Naive thymus-derived CD8-positive, alpha-beta T cell (primary cell): ENCODE data around the gene PELI1. TPM values are rescaled to one million over a fixed set of nuclear protein-coding genes. Genes with fewer than 3 reads are reported as not detected.

ENCODE experiments used
- ATAC-seq, 2 donors: fragments of 150-1000 bp; cut with Tn5 transposase in 1 of 2; sonication (Bioruptor Pico), chemical (Tn5 transposase) in 1 of 2; 1 replicate in 1 of 2; 2 replicates in 1 of 2; pipeline ENCODE4 v1.10.0; 2021; ENCODE audit warnings: mild to moderate bottlenecking in 2 of 2, moderate library complexity in 2 of 2
- POLR2A ChIA-PET: fragments of 350-600 bp; sonication (Branson Sonifier 250); formaldehyde crosslinking; loops from one replicate; lab custom pipeline; 2021; ENCODE audit warnings: antibody characterized with exemption; lab: Charles Lee
- DNase-seq, 10 donors: peaks; one replicate each; pipeline versions ENCODE4 v3.0.0 to v3.0.0-alpha.2; 2020 to 2022
- H3K27ac Mint-ChIP-seq, 10 donors: one replicate each; pipeline ENCODE4 v1.8.0; 2020 to 2022; ENCODE audit warnings: mild to moderate bottlenecking in 10 of 10, mixed read lengths in 10 of 10, moderate library complexity in 4 of 10, inconsistent platforms in 1 of 10
- H3K27me3 Mint-ChIP-seq, 5 donors: one replicate each; pipeline ENCODE4 v1.8.0; 2021 to 2022; ENCODE audit warnings: mixed read lengths in 5 of 5
- H3K36me3 Mint-ChIP-seq, 3 donors: one replicate each; pipeline ENCODE4 v1.8.0; 2020 to 2022; ENCODE audit warnings: mixed read lengths in 3 of 3, mild to moderate bottlenecking in 2 of 3, inconsistent platforms in 1 of 3
- H3K4me1 Mint-ChIP-seq, 4 donors: one replicate each; pipeline ENCODE4 v1.8.0; 2021 to 2022; ENCODE audit warnings: mixed read lengths in 4 of 4
- H3K4me3 Mint-ChIP-seq, 10 donors: one replicate each; pipeline ENCODE4 v1.8.0; 2020 to 2022; ENCODE audit warnings: mild to moderate bottlenecking in 10 of 10, mixed read lengths in 10 of 10, moderate library complexity in 6 of 10, inconsistent platforms in 1 of 10
- H3K9me3 Mint-ChIP-seq, 9 donors: one replicate each; pipeline ENCODE4 v1.8.0; 2020 to 2022; ENCODE audit warnings: mixed read lengths in 9 of 9, mild to moderate bottlenecking in 3 of 9, inconsistent platforms in 1 of 9, moderate library complexity in 1 of 9
- polyA plus RNA-seq, 3 donors: library from polyadenylated mRNA; unstranded; fragments of 300-500 nt; fragmentation: Illumina TruSeq; gene quantifications; one replicate each; pipeline ENCODE4 v1.2.3, GENCODE V29; 2021
- total RNA-seq, 8 experiments: library from RNA in 2 of 8; stranded (reverse) in 2 of 8; gene quantifications; one replicate each; pipeline ENCODE4 v1.2.3 and lab custom pipeline; 2021 to 2026

Gene PELI1
- total and polyA plus RNA-seq, 5 experiments from 2014 or later, result 4.7 to 27.8 (median 5.8) TPM

- Mint-ChIP-seq H3K4me3 (peak overlapping the region; percentile 89 to 99 (median 96)), H3K27ac (peak overlapping the region; percentile 93 to 98 (median 97)), H3K36me3 (peaks cover 0 to 5% (median 0%) of the 10 kb centered on the region in 3 donors), H3K4me1 (peaks cover 17 to 39% (median 38%) of the 10 kb centered on the region in 4 donors), H3K9me3 (no peaks in the 10 kb centered on the region), H3K27me3 (no peaks in the 10 kb centered on the region)
- ATAC-seq (peak; percentile 19 to 26), DNase-seq (peak in 9 of 10 donors; percentile 22 to 68 (median 37))
- POLR2A ChIA-PET, result interaction anchor here (0.5 to 2.9 kb wide), 8 partner anchors 9 to 308 kb away, joined by 3 to 22 read pairs (median 4); no protein-coding TSS in a partner anchor
Observed at GRCh38 chr2:64143169-64144056, 807 bp downstream of the PELI1 start.

DNA sequence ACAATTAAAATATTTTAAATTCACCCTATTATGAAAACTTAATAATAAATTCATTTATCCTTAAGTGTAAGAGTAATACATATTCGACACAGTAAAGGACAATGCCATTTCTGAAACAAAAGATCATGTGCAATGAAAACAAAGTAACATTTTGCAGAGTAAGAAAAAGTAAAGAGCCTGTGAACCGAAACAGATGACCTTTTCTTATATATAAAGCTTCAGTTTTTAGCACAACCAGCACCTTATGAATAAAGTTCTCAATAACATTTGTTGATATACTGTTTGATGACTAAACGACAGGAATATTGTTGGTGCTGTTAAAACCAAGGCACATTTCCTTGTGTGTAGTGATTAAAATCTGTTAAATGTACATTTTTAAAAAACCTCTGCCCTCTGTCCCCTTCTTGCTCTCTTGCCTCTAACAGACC is 1.5 kb downstream of the PELI1 start:
- POLR2A ChIA-PET, result interaction anchor here (0.6 to 2.9 kb wide), 6 partner anchors 9 to 184 kb away, joined by 4 to 22 read pairs (median 6); no protein-coding TSS in a partner anchor
- Mint-ChIP-seq H3K27ac (peak overlapping the region; percentile 93 to 98 (median 97)), H3K36me3 (peaks cover 0 to 5% (median 0%) of the 10 kb centered on the region in 3 donors), H3K4me1 (peaks cover 22 to 45% (median 44%) of the 10 kb centered on the region in 4 donors), H3K4me3 (peak overlapping the region; percentile 89 to 99 (median 96)), H3K9me3 (no peaks in the 10 kb centered on the region), H3K27me3 (no peaks in the 10 kb centered on the region)
- ATAC-seq (no peak), DNase-seq (no peak)

DNA sequence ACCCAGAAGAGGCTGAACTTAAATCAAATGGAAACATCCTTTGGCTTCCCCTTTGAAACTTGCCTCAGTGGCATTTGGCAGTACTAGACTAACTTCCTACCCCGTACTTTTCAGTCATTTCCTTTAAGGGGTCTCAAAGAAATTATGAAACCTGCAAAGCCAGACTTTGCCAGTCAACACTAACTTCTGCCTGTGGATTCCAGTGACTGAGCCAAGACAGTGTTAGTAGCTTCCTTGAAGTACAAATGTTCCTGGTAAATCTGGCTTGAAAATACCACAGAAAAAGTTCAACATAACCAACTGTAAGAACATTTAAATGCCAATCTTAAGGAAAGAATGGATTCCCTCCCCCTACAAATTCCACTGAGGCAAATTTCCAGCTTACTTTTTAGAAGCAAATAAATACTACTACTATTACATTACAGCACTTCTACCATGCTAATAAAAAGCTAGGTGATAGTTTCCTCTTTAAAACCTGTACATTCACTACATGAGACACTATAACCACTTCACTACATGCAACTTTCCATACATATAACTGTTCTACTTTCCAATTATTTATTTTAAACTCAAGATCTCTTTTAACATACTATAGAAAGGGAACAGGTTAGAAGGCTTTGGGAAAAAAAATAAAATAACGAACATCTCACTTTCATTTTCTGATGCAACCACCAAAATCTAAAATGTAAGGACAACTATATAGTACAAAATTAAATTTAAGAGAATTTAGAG is 2.4 kb downstream of the PELI1 start:
- DNase-seq, result peak in 1 of 10 donors; percentile 15
- H3K4me1 Mint-ChIP-seq, result peaks cover 22 to 54% (median 51%) of the 10 kb centered on the region in 4 donors

DNA sequence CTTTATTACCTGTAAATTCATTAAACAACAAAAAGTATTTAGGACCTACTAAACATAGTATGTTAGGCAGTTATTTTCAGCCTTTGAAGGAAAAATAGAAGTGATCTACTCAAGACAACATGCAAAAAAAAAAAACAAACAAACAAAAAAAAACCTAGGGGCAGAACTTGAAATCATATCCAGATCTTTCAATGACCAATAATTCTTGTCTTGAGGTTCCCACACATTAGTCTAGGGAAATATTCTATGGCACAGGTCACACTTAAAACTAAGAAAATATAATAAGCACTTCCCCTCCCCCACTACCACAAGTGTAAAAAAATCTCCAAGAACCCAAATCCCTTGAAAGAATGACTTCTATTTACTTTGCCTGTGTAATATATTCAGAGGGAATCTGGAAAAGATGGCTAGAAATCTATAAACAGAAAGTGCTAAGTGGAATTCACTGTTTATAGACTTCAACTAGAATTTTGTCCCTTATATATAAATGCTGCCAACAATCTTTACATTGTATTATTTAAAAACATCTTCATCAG is 3.5 kb downstream of the PELI1 start:
- DNase-seq (no peak), ATAC-seq (no peak)
- Mint-ChIP-seq H3K36me3 (peaks cover 0 to 5% (median 0%) of the 10 kb centered on the region in 3 donors), H3K27me3 (no peaks in the 10 kb centered on the region), H3K27ac (peak overlapping the region in 8 of 10 donors; percentile 13 to 95 (median 64)), H3K4me3 (peak overlapping the region in 7 of 10 donors; percentile 2 to 99 (median 42)), H3K4me1 (peaks cover 25 to 63% (median 58%) of the 10 kb centered on the region in 4 donors), H3K9me3 (no peaks in the 10 kb centered on the region)
- POLR2A ChIA-PET, result interaction anchor here (0.7 kb wide), 2 partner anchors 15 to 19 kb away, joined by 3 to 11 read pairs; no protein-coding TSS in a partner anchor

More for the DNA sequence above, 2.4 kb downstream of the PELI1 start:
- no peaks in the 10 kb centered on the region for H3K27me3 Mint-ChIP-seq
- H3K9me3 Mint-ChIP-seq, result no peaks in the 10 kb centered on the region
- peak overlapping the region; percentile 68 to 98 (median 94) for H3K27ac Mint-ChIP-seq
- peak overlapping the region; percentile 83 to 99 (median 95) for H3K4me3 Mint-ChIP-seq
- peaks cover 0 to 5% (median 0%) of the 10 kb centered on the region in 3 donors for H3K36me3 Mint-ChIP-seq
- POLR2A ChIA-PET, result interaction anchor here (0.7 to 2.9 kb wide), 4 partner anchors 16 to 185 kb away, joined by 4 to 22 read pairs (median 8); no protein-coding TSS in a partner anchor
- ATAC-seq, result no peak

DNA sequence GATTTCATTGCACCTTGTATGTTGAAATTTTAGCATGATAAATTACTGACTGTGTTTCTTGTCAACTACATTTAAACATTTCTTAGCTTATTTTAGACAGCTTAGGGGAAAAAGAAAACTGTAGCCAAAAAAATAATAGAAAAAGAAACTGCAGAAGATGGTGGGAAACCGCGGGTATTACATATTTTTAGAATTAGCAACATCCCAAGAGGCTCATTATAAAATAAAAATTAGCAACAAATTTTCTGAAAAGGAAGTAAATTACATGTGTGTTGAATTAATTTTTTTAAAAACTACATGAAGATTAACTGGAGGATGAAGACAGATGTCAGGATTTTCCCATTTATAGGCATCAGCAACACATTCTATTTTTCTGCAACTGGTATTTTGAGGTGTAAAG is 4.3 kb downstream of the PELI1 start:
- Mint-ChIP-seq H3K27me3 (no peaks in the 10 kb centered on the region), H3K4me1 (peaks cover 30 to 71% (median 65%) of the 10 kb centered on the region in 4 donors), H3K27ac (peak overlapping the region in 2 of 10 donors; percentile 16 to 22), H3K9me3 (no peaks in the 10 kb centered on the region), H3K4me3 (peak overlapping the region in 1 of 10 donors; percentile 2), H3K36me3 (peaks cover 0 to 5% (median 0%) of the 10 kb centered on the region in 3 donors)
- no peak for ATAC-seq
- POLR2A ChIA-PET, result interaction anchor here (0.6 to 0.7 kb wide), 2 partner anchors 18 to 39 kb away, joined by 3 to 7 read pairs; no protein-coding TSS in a partner anchor
- no peak for DNase-seq

- Mint-ChIP-seq H3K27ac (peak overlapping the region in 6 of 10 donors; percentile 4 to 90 (median 62)), H3K36me3 (peaks cover 0 to 2% (median 0%) of the 10 kb centered on the region in 3 donors), H3K4me1 (peaks cover 30 to 89% (median 76%) of the 10 kb centered on the region in 4 donors), H3K9me3 (no peaks in the 10 kb centered on the region), H3K4me3 (peak overlapping the region in 2 of 10 donors; percentile 5 to 8), H3K27me3 (no peaks in the 10 kb centered on the region)
- ATAC-seq, result no peak
- POLR2A ChIA-PET, result no interaction called here
- DNase-seq, result no peak
Observed at GRCh38 chr2:64137996-64138395, 6.2 kb downstream of the PELI1 start.

DNA sequence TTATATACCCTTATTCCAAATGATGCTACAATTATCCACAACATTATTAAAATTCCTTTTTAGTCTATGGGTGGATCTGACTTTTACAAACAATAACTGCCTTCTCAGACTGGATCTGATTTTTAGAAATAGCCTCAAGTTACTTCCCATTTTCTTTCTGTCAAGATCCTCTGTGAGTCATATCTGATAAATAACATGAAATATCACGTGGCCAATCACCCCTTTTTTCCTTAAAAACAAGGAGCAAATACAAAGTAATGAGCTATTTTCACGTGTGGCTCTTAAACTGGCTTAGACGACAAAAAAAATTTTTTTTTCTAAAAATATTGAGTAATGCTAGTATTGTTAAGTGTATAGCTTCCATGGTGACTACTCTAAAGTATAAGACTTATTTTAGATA is 6.7 kb downstream of the PELI1 start:
- H3K27me3 Mint-ChIP-seq, result no peaks in the 10 kb centered on the region
- POLR2A ChIA-PET, result no interaction called here
- H3K4me3 Mint-ChIP-seq, result peak overlapping the region in 2 of 10 donors; percentile 3 to 25
- H3K36me3 Mint-ChIP-seq, result peaks cover 0 to 3% (median 0%) of the 10 kb centered on the region in 3 donors
- H3K27ac Mint-ChIP-seq, result peak overlapping the region in 2 of 10 donors; percentile 35 to 76
- H3K9me3 Mint-ChIP-seq, result no peaks in the 10 kb centered on the region
- no peak for ATAC-seq
- DNase-seq, result no peak
- peaks cover 31 to 92% (median 78%) of the 10 kb centered on the region in 4 donors for H3K4me1 Mint-ChIP-seq

DNA sequence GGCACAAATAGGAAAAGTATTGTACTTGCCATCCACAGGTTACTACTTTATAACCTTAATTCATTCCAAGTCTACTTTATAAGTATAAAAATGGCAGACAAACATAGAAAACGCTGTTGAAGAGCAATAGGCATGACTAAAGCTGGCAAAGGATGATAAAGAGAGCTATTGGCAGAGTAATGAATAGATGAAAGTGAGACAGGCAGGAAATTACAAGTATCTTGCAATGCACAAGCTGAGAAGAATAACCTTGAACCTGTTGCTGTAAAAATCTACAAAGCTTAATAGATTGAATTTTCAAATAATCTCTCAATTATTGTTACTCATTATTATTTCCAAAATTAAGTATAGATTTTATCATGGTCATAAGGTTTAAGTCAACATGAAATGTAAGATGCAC is 8.8 kb downstream of the PELI1 start:
- Mint-ChIP-seq H3K4me3 (peak overlapping the region in 6 of 10 donors; percentile 1 to 59 (median 24)), H3K4me1 (peaks cover 25 to 83% (median 72%) of the 10 kb centered on the region in 4 donors), H3K27me3 (no peaks in the 10 kb centered on the region), H3K36me3 (peaks cover 0 to 3% (median 2%) of the 10 kb centered on the region in 3 donors), H3K9me3 (no peaks in the 10 kb centered on the region), H3K27ac (peak overlapping the region in 4 of 10 donors; percentile 23 to 78 (median 29))
- ATAC-seq (peak; percentile 29 to 46), DNase-seq (peak in 1 of 10 donors; percentile 9)
- POLR2A ChIA-PET, result interaction anchor here (0.6 kb wide), 1 partner anchor 11 kb away, joined by 3 read pairs; no protein-coding TSS in a partner anchor

GRCh38 chr2:64134813-64135212 is 9.4 kb downstream of the PELI1 start:
- POLR2A ChIA-PET, result interaction anchor here (1.6 kb wide), 1 partner anchor 9 kb away, joined by 6 read pairs; no protein-coding TSS in a partner anchor
- H3K4me1 Mint-ChIP-seq, result peaks cover 25 to 83% (median 72%) of the 10 kb centered on the region in 4 donors
- H3K36me3 Mint-ChIP-seq, result peaks cover 0 to 3% (median 2%) of the 10 kb centered on the region in 3 donors
- no peaks in the 10 kb centered on the region for H3K27me3 Mint-ChIP-seq
- DNase-seq, result peak in 1 of 10 donors; percentile 2
- peak; percentile 53 to 69 for ATAC-seq
- no peaks in the 10 kb centered on the region for H3K9me3 Mint-ChIP-seq
- peak overlapping the region in 5 of 10 donors; percentile 20 to 78 (median 27) for H3K27ac Mint-ChIP-seq
- peak overlapping the region in 7 of 10 donors; percentile 1 to 59 (median 22) for H3K4me3 Mint-ChIP-seq

- peaks cover 0 to 3% (median 2%) of the 10 kb centered on the region in 3 donors for H3K36me3 Mint-ChIP-seq
- no peaks in the 10 kb centered on the region for H3K27me3 Mint-ChIP-seq
- no peaks in the 10 kb centered on the region for H3K9me3 Mint-ChIP-seq
- DNase-seq, result no peak
- H3K4me1 Mint-ChIP-seq, result peaks cover 24 to 82% (median 71%) of the 10 kb centered on the region in 4 donors
- no peak for ATAC-seq
- peak overlapping the region in 1 of 10 donors; percentile 37 for H3K27ac Mint-ChIP-seq
- H3K4me3 Mint-ChIP-seq, result no peak overlapping the region
- POLR2A ChIA-PET, result interaction anchor here (1.6 kb wide), 1 partner anchor 10 kb away, joined by 6 read pairs; no protein-coding TSS in a partner anchor
Observed at GRCh38 chr2:64133828-64134227, 10.4 kb downstream of the PELI1 start.

- POLR2A ChIA-PET, result interaction anchor here (0.6 to 1.6 kb wide), 2 partner anchors 10 to 22 kb away, joined by 3 to 6 read pairs; no protein-coding TSS in a partner anchor
- peaks cover 0 to 3% (median 2%) of the 10 kb centered on the region in 3 donors for H3K36me3 Mint-ChIP-seq
- peaks cover 21 to 82% (median 71%) of the 10 kb centered on the region in 4 donors for H3K4me1 Mint-ChIP-seq
- ATAC-seq (no peak), DNase-seq (no peak)
- H3K4me3 Mint-ChIP-seq, result no peak overlapping the region
- H3K27me3 Mint-ChIP-seq, result no peaks in the 10 kb centered on the region
- peak overlapping the region in 2 of 10 donors; percentile 20 to 47 for H3K27ac Mint-ChIP-seq
- no peaks in the 10 kb centered on the region for H3K9me3 Mint-ChIP-seq
Observed at GRCh38 chr2:64133354-64133753, 10.9 kb downstream of the PELI1 start.
